T follicular helper cell (primary cell): ENCODE results near the gene ATP6V1E1.

Experiments used
- DNase-seq: peaks from one replicate; pipeline ENCODE4 v3.0.0-alpha.2; 2020; ENCODE audit warnings: low read depth

Gene ATP6V1E1

DNA sequence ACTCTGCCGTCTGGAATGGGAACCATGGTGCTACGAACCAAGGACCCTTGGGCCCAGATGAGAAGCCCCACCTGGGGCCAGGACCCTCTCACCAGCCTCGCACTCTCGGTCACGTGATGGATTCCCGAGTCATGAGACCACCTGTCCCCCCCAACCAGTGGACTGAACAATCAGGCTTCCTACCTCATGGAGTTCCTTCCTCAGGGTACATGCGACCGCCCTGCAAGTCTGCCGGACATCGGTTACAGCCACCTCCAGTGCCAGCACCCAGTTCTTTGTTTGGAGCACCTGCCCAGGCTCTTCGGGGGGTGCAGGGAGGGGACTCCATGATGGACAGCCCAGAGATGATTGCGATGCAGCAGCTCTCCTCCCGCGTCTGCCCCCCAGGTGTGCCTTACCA is 86.1 kb downstream of the ATP6V1E1 start:
- no peak for DNase-seq
